Cerebellar cortex (tissue), 1 donor: ENCODE measurements around the gene TPR.

Source experiments
- DNase-seq: peaks from one replicate; pipeline ENCODE4 v3.0.0-alpha.2; 2015; ENCODE audit warnings: low spot score

Gene TPR

GRCh38 chr1:186286615-186287315, 88.3 kb downstream of the TPR start:
- DNase-seq, result no peak

DNA sequence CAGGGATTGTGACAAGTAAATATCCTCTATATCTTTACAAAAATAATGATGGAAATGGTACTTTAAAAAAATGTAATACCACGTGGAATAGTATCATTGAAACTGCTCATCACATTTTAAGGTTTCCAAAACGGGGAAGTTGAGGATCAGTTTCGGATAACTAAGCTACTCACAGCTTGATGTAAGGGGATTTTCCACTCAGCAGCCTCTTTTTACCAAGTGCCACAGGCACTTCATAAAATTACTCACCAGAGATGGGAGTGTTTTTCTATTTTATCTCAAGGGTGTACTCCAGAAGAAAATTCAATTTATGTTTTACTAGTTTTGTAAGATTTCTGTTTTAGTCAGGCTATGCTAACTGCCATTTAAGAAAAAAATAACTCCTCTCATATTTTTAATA, 91.7 kb downstream of the TPR start:
- DNase-seq, result no peak

DNA sequence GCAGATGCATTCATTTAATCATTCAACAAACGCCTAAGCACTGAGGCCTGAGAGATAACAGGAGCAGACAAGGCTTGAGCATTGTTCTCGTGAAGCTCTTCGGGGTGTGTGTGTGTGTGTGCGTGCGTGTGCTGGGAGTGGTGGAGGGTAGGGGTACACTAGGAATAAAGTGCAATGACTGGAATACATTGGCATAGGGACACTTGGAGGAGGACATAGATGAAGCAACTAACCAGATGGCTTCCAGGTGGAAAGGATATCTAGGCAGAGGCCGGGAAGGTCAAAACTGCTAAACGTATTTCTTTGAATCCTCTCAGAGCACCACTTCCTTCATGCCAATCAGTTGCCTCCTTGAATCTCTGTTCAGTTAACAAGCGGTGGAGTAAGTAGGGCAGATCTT, 92.6 kb downstream of the TPR start:
- no peak for DNase-seq

DNA sequence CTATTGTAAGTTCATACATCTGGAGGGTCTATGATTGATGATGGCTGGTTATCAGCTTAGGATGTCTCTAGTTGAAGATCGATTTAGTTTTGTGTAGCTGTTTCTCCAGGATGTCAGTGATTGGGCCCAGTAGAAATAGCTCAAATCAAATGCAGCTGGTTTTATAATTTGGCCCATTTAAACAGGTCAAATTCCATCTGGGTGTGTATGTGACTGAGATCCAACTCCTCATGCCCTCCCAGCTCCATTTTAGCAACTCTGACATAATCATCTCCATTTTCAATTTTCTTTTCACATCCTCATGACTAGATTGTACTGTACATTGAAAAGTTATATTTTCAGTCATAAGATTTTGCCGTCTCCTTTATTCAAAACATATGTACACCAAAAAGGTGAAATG, 99.2 kb downstream of the TPR start:
- no peak for DNase-seq

DNA sequence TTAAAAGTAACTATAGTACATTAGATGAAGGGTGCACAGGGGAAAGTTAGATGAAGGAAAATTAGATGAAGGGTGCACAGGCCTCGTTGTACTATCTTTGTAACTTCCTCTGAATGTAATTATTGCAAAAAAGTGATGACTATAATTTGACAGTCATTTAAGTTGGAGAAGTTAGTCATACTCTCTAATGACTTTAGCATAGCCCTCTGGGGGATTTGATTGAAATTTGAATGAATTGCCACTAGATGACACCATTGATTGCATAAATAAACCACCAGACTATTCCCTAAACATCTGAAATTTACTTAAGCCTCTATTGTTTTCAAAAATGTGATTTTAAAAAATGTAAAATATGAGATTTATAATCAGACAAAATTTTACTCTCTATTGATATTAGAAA, 102.6 kb downstream of the TPR start:
- no peak for DNase-seq

- no peak for DNase-seq
Observed at GRCh38 chr1:186271032-186271431, 104.0 kb downstream of the TPR start.
